SU-DHL-6 (cell line): ENCODE data around the gene RAB38.

Experiments used
- H2AFZ ChIP-seq: fragments of 200-600 bp; sonication (generic); 2 replicates; pipeline ENCODE4 v1.6.1; 2014; ENCODE audit warnings: low read depth, mild to moderate bottlenecking, moderate library complexity, mixed read lengths, antibody characterized with exemption, low read length; ENCODE audit not compliant: severe bottlenecking
- H3F3A ChIP-seq: fragments of 200-600 bp; shearing (Covaris generic); 2 replicates; pipeline ENCODE4 v1.6.0; 2016; ENCODE audit warnings: antibody characterized with exemption, mild to moderate bottlenecking; ENCODE audit not compliant: insufficient read depth
- H3K27ac ChIP-seq: fragments of 200-600 bp; sonication (generic); 2 replicates; pipeline ENCODE4 v1.5.1; 2016; ENCODE audit warnings: low read depth, mild to moderate bottlenecking, low read length, moderate library complexity, mixed read lengths
- H3K27me3 ChIP-seq: fragments of 200-600 bp; sonication (generic), shearing (Covaris generic); 2 replicates; pipeline ENCODE4 v1.6.0; 2014; ENCODE audit warnings: mild to moderate bottlenecking, low read length
- H3K36me3 ChIP-seq: fragments of 200-600 bp; sonication (generic); 2 replicates; pipeline ENCODE4 v1.6.1; 2014; ENCODE audit warnings: mild to moderate bottlenecking, low read length, mixed read lengths
- H3K4me2 ChIP-seq: fragments of 300-600, 200-600 bp; shearing (Covaris generic), sonication (generic); 2 replicates; pipeline ENCODE4 v1.6.0; 2014; ENCODE audit warnings: low read length, low read depth, mild to moderate bottlenecking; ENCODE audit not compliant: poor library complexity, severe bottlenecking
- H3K4me3 ChIP-seq: fragments of 200-600 bp; sonication (generic); 2 replicates; pipeline ENCODE4 v1.5.1; 2014; ENCODE audit warnings: antibody characterized with exemption, low read length, mild to moderate bottlenecking, mixed read lengths; ENCODE audit not compliant: insufficient read depth, poor library complexity, severe bottlenecking
- H3K79me2 ChIP-seq: fragments of 200-600 bp; sonication (generic); 2 replicates; pipeline ENCODE4 v1.6.1; 2014; ENCODE audit warnings: mild to moderate bottlenecking, low read length, moderate library complexity; ENCODE audit not compliant: insufficient read depth
- H3K9ac ChIP-seq: fragments of 200-600 bp; sonication (generic); 2 replicates; pipeline ENCODE4 v1.7.0; 2014; ENCODE audit warnings: mild to moderate bottlenecking, low read length
- H3K9me2 ChIP-seq: fragments of 200-600 bp; sonication (generic); replicated peaks from 2 replicates; pipeline ENCODE4 v1.6.1; 2014; ENCODE audit warnings: low read length; ENCODE audit not compliant: insufficient read depth
- H3K9me3 ChIP-seq: fragments of 200-600 bp; sonication (generic); 2 replicates; pipeline ENCODE4 v1.6.1; 2014; ENCODE audit warnings: low read length, mixed read lengths; ENCODE audit not compliant: insufficient read depth
- H4K20me1 ChIP-seq: fragments of 200-600 bp; sonication (generic); 2 replicates; pipeline ENCODE4 v1.6.1; 2014; ENCODE audit warnings: low read depth, mild to moderate bottlenecking, antibody characterized with exemption, low read length, moderate library complexity, mixed read lengths
- EZH2phosphoT487 ChIP-seq: fragments of 200-600 bp; sonication (generic), shearing (Covaris generic); conservative IDR thresholded peaks from 2 replicates; pipeline ENCODE4 v1.6.1; 2018; ENCODE audit warnings: mild to moderate bottlenecking, antibody characterized with exemption, low read length, moderate library complexity, mixed read lengths
- TF ChIP-seq, protein P1 (sequence below): fragments of 200-600 bp; sonication (generic); IDR thresholded peaks from one replicate; pipeline ENCODE4 v1.5.1; 2017; ENCODE audit warnings: antibody characterized with exemption, mild to moderate bottlenecking, low read length, moderate library complexity; ENCODE audit not compliant: insufficient read depth, poor library complexity, severe bottlenecking

Gene RAB38

DNA sequence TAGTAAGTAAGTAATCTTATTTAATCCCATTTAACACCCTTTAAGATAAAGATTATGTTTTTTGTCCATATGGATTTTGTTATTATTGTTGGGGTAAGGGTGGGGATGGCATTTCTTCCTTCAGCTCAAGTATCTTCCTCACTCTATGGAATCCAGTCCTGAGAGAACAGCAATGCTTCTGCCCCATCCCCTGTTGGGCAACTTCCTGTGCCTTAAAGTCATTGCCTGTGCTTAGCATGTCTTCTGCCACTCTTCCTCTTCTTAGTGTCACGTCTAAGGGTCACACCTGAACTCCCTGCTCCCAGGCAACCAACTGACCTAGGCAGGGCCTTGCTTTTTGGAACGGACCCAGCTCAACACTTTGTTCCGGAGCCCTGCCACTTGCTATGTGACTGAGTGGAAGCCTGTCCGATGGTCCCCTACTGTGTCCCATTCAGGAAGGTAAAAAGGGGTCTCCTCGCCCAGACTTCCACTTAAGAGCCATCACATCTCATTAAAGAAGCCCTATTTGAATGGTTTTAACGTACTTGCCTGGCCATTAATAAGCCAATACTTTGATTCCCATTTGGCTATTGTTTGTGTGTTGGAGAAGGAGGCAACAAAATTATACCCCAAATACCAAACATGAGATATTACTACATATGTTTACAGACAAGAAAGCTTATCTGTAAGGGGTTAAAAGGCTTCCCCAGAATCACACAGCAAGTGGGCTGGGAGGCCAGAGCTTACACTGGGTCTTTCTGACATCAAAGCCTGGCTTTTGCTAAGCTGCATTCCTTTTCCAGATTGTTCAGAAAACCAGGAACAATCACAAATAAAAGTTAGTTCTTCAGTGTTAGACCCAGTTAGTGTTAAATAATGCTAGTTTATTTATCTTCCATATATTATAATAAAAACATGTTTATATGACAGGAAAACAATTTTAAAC lies 59.2 kb downstream of the RAB38 start:
- no peaks in the 10 kb centered on the region for H3K36me3 ChIP-seq
- no peaks in the 10 kb centered on the region for H4K20me1 ChIP-seq
- no peaks in the 10 kb centered on the region for H3K9me3 ChIP-seq
- TF ChIP-seq, protein P1, sequence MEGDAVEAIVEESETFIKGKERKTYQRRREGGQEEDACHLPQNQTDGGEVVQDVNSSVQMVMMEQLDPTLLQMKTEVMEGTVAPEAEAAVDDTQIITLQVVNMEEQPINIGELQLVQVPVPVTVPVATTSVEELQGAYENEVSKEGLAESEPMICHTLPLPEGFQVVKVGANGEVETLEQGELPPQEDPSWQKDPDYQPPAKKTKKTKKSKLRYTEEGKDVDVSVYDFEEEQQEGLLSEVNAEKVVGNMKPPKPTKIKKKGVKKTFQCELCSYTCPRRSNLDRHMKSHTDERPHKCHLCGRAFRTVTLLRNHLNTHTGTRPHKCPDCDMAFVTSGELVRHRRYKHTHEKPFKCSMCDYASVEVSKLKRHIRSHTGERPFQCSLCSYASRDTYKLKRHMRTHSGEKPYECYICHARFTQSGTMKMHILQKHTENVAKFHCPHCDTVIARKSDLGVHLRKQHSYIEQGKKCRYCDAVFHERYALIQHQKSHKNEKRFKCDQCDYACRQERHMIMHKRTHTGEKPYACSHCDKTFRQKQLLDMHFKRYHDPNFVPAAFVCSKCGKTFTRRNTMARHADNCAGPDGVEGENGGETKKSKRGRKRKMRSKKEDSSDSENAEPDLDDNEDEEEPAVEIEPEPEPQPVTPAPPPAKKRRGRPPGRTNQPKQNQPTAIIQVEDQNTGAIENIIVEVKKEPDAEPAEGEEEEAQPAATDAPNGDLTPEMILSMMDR: no peak
- no peak for TF ChIP-seq EZH2phosphoT487
- H3K4me3 ChIP-seq: no peak overlapping the region
- H3F3A ChIP-seq: no peaks in the 10 kb centered on the region
- H3K4me2 ChIP-seq: no peak overlapping the region
- no peak overlapping the region for H3K27ac ChIP-seq
- no peaks in the 10 kb centered on the region for H3K27me3 ChIP-seq
- H2AFZ ChIP-seq: no peak overlapping the region
- H3K79me2 ChIP-seq: no peaks in the 10 kb centered on the region
- no peaks in the 10 kb centered on the region for H3K9me2 ChIP-seq
- H3K9ac ChIP-seq: no peak overlapping the region

- Histone ChIP-seq H3K79me2 (no peaks in the 10 kb centered on the region), H3K36me3 (no peaks in the 10 kb centered on the region), H3F3A (no peaks in the 10 kb centered on the region), H3K4me2 (no peak overlapping the region), H2AFZ (no peak overlapping the region), H3K4me3 (no peak overlapping the region), H3K9me3 (no peaks in the 10 kb centered on the region), H4K20me1 (no peaks in the 10 kb centered on the region), H3K9ac (no peak overlapping the region), H3K27ac (no peak overlapping the region), H3K27me3 (no peaks in the 10 kb centered on the region), H3K9me2 (no peaks in the 10 kb centered on the region)
- TF ChIP-seq, protein P1: no peak
- no peak for TF ChIP-seq EZH2phosphoT487
Measured at GRCh38 chr11:88114486-88115045, 60.7 kb downstream of the RAB38 start.

DNA sequence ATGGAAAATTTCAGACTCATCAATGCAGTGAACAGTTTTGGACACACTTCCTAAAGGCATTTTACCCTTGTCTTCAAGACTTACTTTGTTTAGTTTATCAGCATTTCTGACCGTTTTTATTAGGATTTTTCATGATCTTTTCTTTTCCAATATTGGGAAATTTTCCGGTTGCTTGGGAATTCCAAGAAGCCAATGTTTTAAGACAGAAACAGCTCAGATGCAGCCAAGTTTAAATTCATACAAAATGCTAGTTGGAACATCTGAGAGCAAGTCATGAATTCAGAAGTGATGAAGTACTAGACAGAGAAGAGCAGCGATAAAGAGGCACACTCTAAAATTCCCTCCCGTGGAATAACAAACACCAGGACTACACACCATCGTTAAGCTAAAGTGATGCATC lies 68.6 kb downstream of the RAB38 start:
- H3K79me2 ChIP-seq: no peaks in the 10 kb centered on the region
- no peaks in the 10 kb centered on the region for H4K20me1 ChIP-seq
- no peaks in the 10 kb centered on the region for H3K9me3 ChIP-seq
- no peaks in the 10 kb centered on the region for H3K27me3 ChIP-seq
- H3K36me3 ChIP-seq: no peaks in the 10 kb centered on the region
- H3F3A ChIP-seq: no peaks in the 10 kb centered on the region
- no peak overlapping the region for H2AFZ ChIP-seq
- no peak overlapping the region for H3K4me3 ChIP-seq
- H3K9ac ChIP-seq: no peak overlapping the region
- no peak overlapping the region for H3K27ac ChIP-seq
- no peak overlapping the region for H3K4me2 ChIP-seq
- no peaks in the 10 kb centered on the region for H3K9me2 ChIP-seq
- TF ChIP-seq, protein P1: no peak
- no peak for TF ChIP-seq EZH2phosphoT487
